Measurements from ENCODE around the gene TTLL10.

TTLL10 gene

GRCh38 chr1:1238702-1239178 is 65.1 kb downstream of the TTLL10 start:
- H3K27me3 ChIP-seq (ENCODE audit: low read length), result no peaks in the 10 kb centered on the region
- no peaks in the 10 kb centered on the region for H3K9me2 ChIP-seq (replicated peaks; ENCODE audit: insufficient read depth, low read length)
- H3K9ac ChIP-seq (ENCODE audit: low read length), result no peak overlapping the region
- no peaks in the 10 kb centered on the region for H3F3A ChIP-seq (ENCODE audit: insufficient read depth)
- no peak overlapping the region for H3K27ac ChIP-seq (ENCODE audit: low read depth, low read length)
- H3K36me3 ChIP-seq (ENCODE audit: low read length), result no peaks in the 10 kb centered on the region
- H3K9me3 ChIP-seq (ENCODE audit: insufficient read depth, low read length), result no peaks in the 10 kb centered on the region
- H3K79me2 ChIP-seq (ENCODE audit: insufficient read depth, low read length), result no peaks in the 10 kb centered on the region
- no peak overlapping the region for H3K4me2 ChIP-seq (ENCODE audit: low read depth, low read length, poor library complexity, severe bottlenecking)
- no peaks in the 10 kb centered on the region for H4K20me1 ChIP-seq (ENCODE audit: low read depth, low read length)
- no peak overlapping the region for H2AFZ ChIP-seq (ENCODE audit: low read depth, low read length, severe bottlenecking)
- TF ChIP-seq EZH2phosphoT487 (conservative IDR thresholded peaks at IDR 0.05; ENCODE audit: low read length), result no peak
- no peak for TF ChIP-seq CTCF (IDR thresholded peaks at IDR 0.05; ENCODE audit: insufficient read depth, low read length, poor library complexity, severe bottlenecking)
- H3K4me3 ChIP-seq (ENCODE audit: insufficient read depth, low read length, poor library complexity, severe bottlenecking), result no peak overlapping the region

GRCh38 chr1:1239227-1239613 is 65.5 kb downstream of the TTLL10 start:
- no peaks in the 10 kb centered on the region for H3K36me3 ChIP-seq (ENCODE audit: low read length)
- no peaks in the 10 kb centered on the region for H3F3A ChIP-seq (ENCODE audit: insufficient read depth)
- H3K79me2 ChIP-seq (ENCODE audit: insufficient read depth, low read length), result no peaks in the 10 kb centered on the region
- H4K20me1 ChIP-seq (ENCODE audit: low read depth, low read length), result no peaks in the 10 kb centered on the region
- no peak for TF ChIP-seq CTCF (IDR thresholded peaks at IDR 0.05; ENCODE audit: insufficient read depth, low read length, poor library complexity, severe bottlenecking)
- no peak for TF ChIP-seq EZH2phosphoT487 (conservative IDR thresholded peaks at IDR 0.05; ENCODE audit: low read length)
- H3K27me3 ChIP-seq (ENCODE audit: low read length), result no peaks in the 10 kb centered on the region
- no peak overlapping the region for H3K4me3 ChIP-seq (ENCODE audit: insufficient read depth, low read length, poor library complexity, severe bottlenecking)
- H3K9ac ChIP-seq (ENCODE audit: low read length), result no peak overlapping the region
- no peaks in the 10 kb centered on the region for H3K9me3 ChIP-seq (ENCODE audit: insufficient read depth, low read length)
- H3K9me2 ChIP-seq (replicated peaks; ENCODE audit: insufficient read depth, low read length), result no peaks in the 10 kb centered on the region
- no peak overlapping the region for H3K4me2 ChIP-seq (ENCODE audit: low read depth, low read length, poor library complexity, severe bottlenecking)
- no peak overlapping the region for H3K27ac ChIP-seq (ENCODE audit: low read depth, low read length)
- no peak overlapping the region for H2AFZ ChIP-seq (ENCODE audit: low read depth, low read length, severe bottlenecking)

GRCh38 chr1:1239614-1240347 is 66.1 kb downstream of the TTLL10 start:
- no peaks in the 10 kb centered on the region for H3K9me2 ChIP-seq (replicated peaks; ENCODE audit: insufficient read depth, low read length)
- H3F3A ChIP-seq (ENCODE audit: insufficient read depth), result no peaks in the 10 kb centered on the region
- H3K79me2 ChIP-seq (ENCODE audit: insufficient read depth, low read length), result no peaks in the 10 kb centered on the region
- TF ChIP-seq CTCF (IDR thresholded peaks at IDR 0.05; ENCODE audit: insufficient read depth, low read length, poor library complexity, severe bottlenecking) (no peak), EZH2phosphoT487 (conservative IDR thresholded peaks at IDR 0.05; ENCODE audit: low read length) (no peak)
- H3K4me3 ChIP-seq (ENCODE audit: insufficient read depth, low read length, poor library complexity, severe bottlenecking), result no peak overlapping the region
- no peak overlapping the region for H3K4me2 ChIP-seq (ENCODE audit: low read depth, low read length, poor library complexity, severe bottlenecking)
- H3K27me3 ChIP-seq (ENCODE audit: low read length), result no peaks in the 10 kb centered on the region
- H3K9ac ChIP-seq (ENCODE audit: low read length), result no peak overlapping the region
- H3K9me3 ChIP-seq (ENCODE audit: insufficient read depth, low read length), result no peaks in the 10 kb centered on the region
- H3K36me3 ChIP-seq (ENCODE audit: low read length), result no peaks in the 10 kb centered on the region
- H3K27ac ChIP-seq (ENCODE audit: low read depth, low read length), result no peak overlapping the region
- H2AFZ ChIP-seq (ENCODE audit: low read depth, low read length, severe bottlenecking), result no peak overlapping the region
- H4K20me1 ChIP-seq (ENCODE audit: low read depth, low read length), result no peaks in the 10 kb centered on the region
